ENCODE results near the gene POFUT1. TPM values are rescaled to one million over a fixed set of nuclear protein-coding genes. Genes with fewer than 3 reads are reported as not detected.
"Not testable (repeated sequence)": the region's sequence is repeated elsewhere in the genome, so short reads cannot be mapped to it uniquely, and the experiment has no call there.

POFUT1 gene
- total and polyA plus RNA-seq, 3 experiments from 2014 or later: 15.8 to 88.8 (median 87.1) TPM

GRCh38 chr20:32191422-32191821, 16.3 kb upstream of the POFUT1 start:
- H3K36me3 Mint-ChIP-seq: peaks cover 5 to 25% (median 7%) of the 10 kb centered on the region in 3 donors
- no peaks in the 10 kb centered on the region for H3K9me3 ChIP-seq (ENCODE audit: low read length)
- no peaks in the 10 kb centered on the region for H3K27me3 ChIP-seq (ENCODE audit: insufficient read depth, low read length, poor library complexity, severe bottlenecking)
- peaks cover 0 to 3% of the 10 kb centered on the region in 2 donors for H3K27me3 Mint-ChIP-seq
- peak overlapping the region; percentile 28 to 94 (median 82) for H3K27ac Mint-ChIP-seq
- H3K9me3 Mint-ChIP-seq: no peaks in the 10 kb centered on the region
- H3K36me3 ChIP-seq (ENCODE audit: insufficient read depth, low read length): peaks cover 10% of the 10 kb centered on the region
- peaks cover 24 to 31% (median 31%) of the 10 kb centered on the region in 3 donors for H3K4me1 Mint-ChIP-seq
- H3K4me1 ChIP-seq (ENCODE audit: insufficient read depth, low read length): peaks cover 18% of the 10 kb centered on the region
- H3K4me3 Mint-ChIP-seq: peak overlapping the region; percentile 76 to 91 (median 84)
- DNase-seq: no peak
- CTCF ChIA-PET: no interaction called here
- H3K4me3 ChIP-seq (ENCODE audit: low read length): no peak overlapping the region
- POLR2A ChIA-PET: no interaction called here
- no peak overlapping the region for H3K27ac ChIP-seq (ENCODE audit: low read depth, low read length)

- DNase-seq: no peak
- peak overlapping the region in 7 of 8 donors; percentile 28 to 94 (median 84) for H3K27ac Mint-ChIP-seq
- ChIA-PET POLR2A (no interaction called here), CTCF (no interaction called here)
- Histone ChIP-seq H3K4me1 (ENCODE audit: insufficient read depth, low read length) (peaks cover 18% of the 10 kb centered on the region), H3K36me3 (ENCODE audit: insufficient read depth, low read length) (peaks cover 10% of the 10 kb centered on the region), H3K27ac (ENCODE audit: low read depth, low read length) (no peak overlapping the region), H3K27me3 (ENCODE audit: insufficient read depth, low read length, poor library complexity, severe bottlenecking) (no peaks in the 10 kb centered on the region), H3K9me3 (ENCODE audit: low read length) (no peaks in the 10 kb centered on the region), H3K4me3 (ENCODE audit: low read length) (no peak overlapping the region)
- peaks cover 0 to 3% of the 10 kb centered on the region in 2 donors for H3K27me3 Mint-ChIP-seq
- H3K36me3 Mint-ChIP-seq: peaks cover 5 to 30% (median 7%) of the 10 kb centered on the region in 3 donors
- H3K4me1 Mint-ChIP-seq: peaks cover 24 to 31% (median 31%) of the 10 kb centered on the region in 3 donors
- no peaks in the 10 kb centered on the region for H3K9me3 Mint-ChIP-seq
- peak overlapping the region in 4 of 7 donors; percentile 20 to 76 (median 60) for H3K4me3 Mint-ChIP-seq
These were observed 15.8 kb upstream of the POFUT1 start for GRCh38 chr20:32191873-32192272.

DNA sequence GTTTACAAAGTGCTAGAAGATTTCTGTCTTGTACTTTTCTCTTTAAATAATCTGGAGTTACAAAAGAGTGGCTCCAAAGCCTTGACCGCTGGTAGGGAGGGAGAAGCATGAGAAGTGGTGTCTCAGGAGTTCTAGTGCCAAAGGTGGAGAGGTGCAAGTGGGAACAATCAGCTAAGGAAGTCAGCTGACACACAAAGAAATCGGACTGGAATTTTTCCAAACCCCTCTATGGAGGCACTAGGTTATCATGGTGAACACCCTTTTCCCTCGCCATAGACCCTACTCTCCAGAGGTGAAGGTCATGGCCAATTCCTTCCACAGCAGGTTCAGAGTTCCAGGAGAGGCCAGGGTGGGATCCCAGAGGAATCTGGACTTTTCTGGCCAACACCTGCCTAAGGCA, 15.0 kb upstream of the POFUT1 start:
- peaks cover 18% of the 10 kb centered on the region for H3K4me1 ChIP-seq (ENCODE audit: insufficient read depth, low read length)
- DNase-seq: no peak
- H3K27ac ChIP-seq (ENCODE audit: low read depth, low read length): no peak overlapping the region
- ChIA-PET CTCF (no interaction called here), POLR2A (no interaction called here)
- H3K4me3 Mint-ChIP-seq: peak overlapping the region in 1 of 7 donors; percentile 76
- no peaks in the 10 kb centered on the region for H3K9me3 Mint-ChIP-seq
- H3K27me3 ChIP-seq (ENCODE audit: insufficient read depth, low read length, poor library complexity, severe bottlenecking): no peaks in the 10 kb centered on the region
- peaks cover 5 to 38% (median 9%) of the 10 kb centered on the region in 3 donors for H3K36me3 Mint-ChIP-seq
- H3K4me1 Mint-ChIP-seq: peaks cover 24 to 32% (median 31%) of the 10 kb centered on the region in 3 donors
- no peaks in the 10 kb centered on the region for H3K9me3 ChIP-seq (ENCODE audit: low read length)
- H3K4me3 ChIP-seq (ENCODE audit: low read length): no peak overlapping the region
- H3K27ac Mint-ChIP-seq: peak overlapping the region in 5 of 8 donors; percentile 64 to 82 (median 75)
- peaks cover 10% of the 10 kb centered on the region for H3K36me3 ChIP-seq (ENCODE audit: insufficient read depth, low read length)
- H3K27me3 Mint-ChIP-seq: peaks cover 0 to 3% of the 10 kb centered on the region in 2 donors

GRCh38 chr20:32193336-32193735, 14.3 kb upstream of the POFUT1 start:
- H3K9me3 Mint-ChIP-seq; POLR2A ChIA-PET; H3K36me3 ChIP-seq (ENCODE audit: insufficient read depth, low read length); H3K4me3 ChIP-seq (ENCODE audit: low read length); DNase-seq; H3K27ac ChIP-seq (ENCODE audit: low read depth, low read length); CTCF ChIA-PET; H3K4me3 Mint-ChIP-seq; H3K9me3 ChIP-seq (ENCODE audit: low read length); H3K27me3 Mint-ChIP-seq; H3K27me3 ChIP-seq (ENCODE audit: insufficient read depth, low read length, poor library complexity, severe bottlenecking): not testable (repeated sequence)
- H3K4me1 ChIP-seq (ENCODE audit: insufficient read depth, low read length): peaks cover 14% of the 10 kb centered on the region
- Mint-ChIP-seq H3K4me1 (peaks cover 21 to 35% (median 30%) of the 10 kb centered on the region in 3 donors), H3K27ac (peak overlapping the region in 3 of 8 donors; percentile 34 to 82 (median 75)), H3K36me3 (peaks cover 5 to 43% (median 9%) of the 10 kb centered on the region in 3 donors)

DNA sequence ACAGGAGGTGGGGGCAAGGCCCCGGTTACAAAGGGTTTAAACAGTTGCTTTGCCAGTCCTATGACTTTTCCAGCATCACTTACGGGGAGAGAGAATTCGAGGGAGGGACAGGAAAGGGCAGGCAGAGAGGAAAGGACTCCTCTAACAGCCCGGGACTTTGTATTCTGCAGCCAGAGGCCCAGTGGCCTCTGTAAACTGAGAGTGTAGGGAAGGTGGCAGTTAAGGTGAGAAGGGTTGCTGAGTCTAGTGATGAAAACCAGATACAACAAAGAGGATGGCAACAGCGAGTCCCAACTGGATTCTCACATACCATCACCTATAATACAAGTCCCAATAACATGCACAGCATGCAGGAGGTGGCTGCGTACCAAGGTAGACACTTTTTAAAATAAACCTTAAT, 13.7 kb upstream of the POFUT1 start:
- Mint-ChIP-seq H3K4me1 (peaks cover 15 to 37% (median 23%) of the 10 kb centered on the region in 3 donors), H3K27ac (peak overlapping the region in 4 of 8 donors; percentile 27 to 63 (median 52)), H3K9me3 (no peaks in the 10 kb centered on the region), H3K36me3 (peaks cover 5 to 49% (median 9%) of the 10 kb centered on the region in 3 donors), H3K4me3 (no peak overlapping the region), H3K27me3 (peaks cover 0 to 3% of the 10 kb centered on the region in 2 donors)
- Histone ChIP-seq H3K4me3 (ENCODE audit: low read length) (no peak overlapping the region), H3K27me3 (ENCODE audit: insufficient read depth, low read length, poor library complexity, severe bottlenecking) (no peaks in the 10 kb centered on the region), H3K4me1 (ENCODE audit: insufficient read depth, low read length) (peaks cover 8% of the 10 kb centered on the region), H3K27ac (ENCODE audit: low read depth, low read length) (no peak overlapping the region), H3K9me3 (ENCODE audit: low read length) (no peaks in the 10 kb centered on the region), H3K36me3 (ENCODE audit: insufficient read depth, low read length) (peaks cover 15% of the 10 kb centered on the region)
- POLR2A ChIA-PET: no interaction called here
- DNase-seq: no peak
- CTCF ChIA-PET: no interaction called here

DNA sequence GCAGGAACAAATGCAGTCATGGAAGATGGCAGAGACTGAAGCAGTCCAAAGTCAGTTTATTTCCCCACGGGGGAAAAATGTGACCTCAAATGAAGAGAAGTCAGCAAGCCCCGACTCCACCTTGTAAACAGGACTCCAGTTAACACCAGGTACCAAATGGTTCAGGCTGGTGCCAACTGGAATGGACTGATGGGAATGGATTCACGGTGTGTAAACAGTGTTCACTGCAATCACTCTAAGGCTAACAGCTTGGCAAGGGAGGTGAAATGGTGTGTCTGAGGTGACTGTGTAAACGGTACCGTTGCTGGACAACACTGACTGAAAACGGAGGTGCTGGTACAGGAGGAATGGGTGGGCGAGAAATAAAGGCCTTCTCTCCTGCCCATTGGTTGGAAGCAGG, 12.1 kb upstream of the POFUT1 start:
- H3K4me1 ChIP-seq (ENCODE audit: insufficient read depth, low read length): no peaks in the 10 kb centered on the region
- no peaks in the 10 kb centered on the region for H3K27me3 ChIP-seq (ENCODE audit: insufficient read depth, low read length, poor library complexity, severe bottlenecking)
- Mint-ChIP-seq H3K36me3 (peaks cover 5 to 63% (median 9%) of the 10 kb centered on the region in 3 donors), H3K4me1 (peaks cover 9 to 34% (median 19%) of the 10 kb centered on the region in 3 donors), H3K27ac (peak overlapping the region in 2 of 8 donors; percentile 17 to 56), H3K27me3 (peaks cover 0 to 3% of the 10 kb centered on the region in 2 donors), H3K9me3 (no peaks in the 10 kb centered on the region), H3K4me3 (no peak overlapping the region)
- CTCF ChIA-PET: no interaction called here
- no peaks in the 10 kb centered on the region for H3K9me3 ChIP-seq (ENCODE audit: low read length)
- POLR2A ChIA-PET: no interaction called here
- H3K36me3 ChIP-seq (ENCODE audit: insufficient read depth, low read length): peaks cover 25% of the 10 kb centered on the region
- H3K4me3 ChIP-seq (ENCODE audit: low read length): no peak overlapping the region
- H3K27ac ChIP-seq (ENCODE audit: low read depth, low read length): no peak overlapping the region
- DNase-seq: no peak

DNA sequence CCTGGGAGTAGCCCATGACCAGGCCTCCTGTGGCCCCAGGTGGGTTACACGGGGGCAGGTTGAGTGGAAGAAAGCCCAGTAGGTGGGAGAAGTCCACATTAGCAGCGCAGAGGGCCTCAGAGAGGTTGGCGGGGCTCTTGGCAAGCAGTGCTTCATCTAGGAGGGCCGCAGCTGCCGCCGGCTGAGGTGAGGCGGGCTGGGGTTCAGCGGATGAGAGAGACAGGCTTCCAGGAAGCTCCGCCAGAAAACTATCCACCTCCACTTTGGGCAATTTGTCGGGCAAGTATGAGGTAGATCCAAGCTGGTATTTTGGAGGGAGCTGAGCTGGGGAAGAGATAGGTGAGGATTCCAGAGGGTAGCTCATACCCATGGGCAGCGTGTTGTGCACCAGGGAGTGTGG, 11.1 kb upstream of the POFUT1 start:
- H3K36me3 ChIP-seq (ENCODE audit: insufficient read depth, low read length): peaks cover 32% of the 10 kb centered on the region
- H3K9me3 Mint-ChIP-seq; POLR2A ChIA-PET; H3K27ac Mint-ChIP-seq; H3K27me3 Mint-ChIP-seq; DNase-seq; H3K4me1 ChIP-seq (ENCODE audit: insufficient read depth, low read length); CTCF ChIA-PET; H3K4me3 ChIP-seq (ENCODE audit: low read length); H3K27ac ChIP-seq (ENCODE audit: low read depth, low read length); H3K4me3 Mint-ChIP-seq; H3K27me3 ChIP-seq (ENCODE audit: insufficient read depth, low read length, poor library complexity, severe bottlenecking); H3K9me3 ChIP-seq (ENCODE audit: low read length): not testable (repeated sequence)
- Mint-ChIP-seq H3K36me3 (peaks cover 5 to 73% (median 12%) of the 10 kb centered on the region in 3 donors), H3K4me1 (peaks cover 8 to 32% (median 15%) of the 10 kb centered on the region in 3 donors)

GRCh38 chr20:32197136-32197535, 10.5 kb upstream of the POFUT1 start:
- H3K9me3 Mint-ChIP-seq; H3K9me3 ChIP-seq (ENCODE audit: low read length); H3K27me3 Mint-ChIP-seq; H3K27me3 ChIP-seq (ENCODE audit: insufficient read depth, low read length, poor library complexity, severe bottlenecking); POLR2A ChIA-PET; DNase-seq; CTCF ChIA-PET; H3K27ac ChIP-seq (ENCODE audit: low read depth, low read length); H3K4me3 Mint-ChIP-seq; H3K4me1 ChIP-seq (ENCODE audit: insufficient read depth, low read length); H3K4me3 ChIP-seq (ENCODE audit: low read length): not testable (repeated sequence)
- H3K36me3 ChIP-seq (ENCODE audit: insufficient read depth, low read length): peaks cover 37% of the 10 kb centered on the region
- Mint-ChIP-seq H3K4me1 (peaks cover 11 to 33% (median 18%) of the 10 kb centered on the region in 3 donors), H3K27ac (peak overlapping the region in 2 of 8 donors; percentile 35 to 61), H3K36me3 (peaks cover 5 to 78% (median 12%) of the 10 kb centered on the region in 3 donors)
